Keratinocyte (primary cell): ENCODE data around the gene MIPOL1. TPM values are rescaled to one million over a fixed set of nuclear protein-coding genes. Genes with fewer than 3 reads are reported as not detected.

Source experiments
- DNase-seq: peaks from one replicate; pipeline ENCODE4 v3.0.0-alpha.2; 2011; ENCODE audit warnings: low read depth, missing footprints, low spot score
- FAIRE-seq: peaks from 2 replicates; lab custom pipeline; 2011; peaks lifted over from hg19 to GRCh38; lab: Jason Lieb, UNC
- H2AFZ ChIP-seq: 2 replicates; pipeline ENCODE4 v1.6.0; 2012; ENCODE audit warnings: low read length, control low read depth, inconsistent platforms; ENCODE audit not compliant: control insufficient read depth
- H3K27ac ChIP-seq: 2 replicates; pipeline ENCODE4 v1.5.1; 2011; ENCODE audit warnings: low read length; ENCODE audit not compliant: control insufficient read depth, insufficient read depth
- H3K27me3 ChIP-seq: 3 replicates; pipeline ENCODE4 v1.6.0; 2011; ENCODE audit warnings: low read length; ENCODE audit not compliant: control insufficient read depth, insufficient read depth; ENCODE audit errors: extremely low read depth
- H3K36me3 ChIP-seq, 2 experiments: 2 replicates in 1 of 2; 3 replicates in 1 of 2; pipeline ENCODE4 v1.5.1; 2011; ENCODE audit warnings: low read length in 2 of 2, mild to moderate bottlenecking in 1 of 2; ENCODE audit not compliant: control insufficient read depth in 2 of 2, insufficient read depth in 2 of 2; ENCODE audit errors: extremely low read depth in 1 of 2
- H3K4me1 ChIP-seq: 3 replicates; pipeline ENCODE4 v1.5.1; 2011; ENCODE audit warnings: low read length; ENCODE audit not compliant: control insufficient read depth, insufficient read depth; ENCODE audit errors: extremely low read depth
- H3K4me2 ChIP-seq: 3 replicates; pipeline ENCODE4 v1.6.0; 2011; ENCODE audit warnings: low read depth, low read length; ENCODE audit not compliant: control insufficient read depth, insufficient read depth; ENCODE audit errors: extremely low read depth
- H3K4me3 ChIP-seq, 3 experiments: fragments of 200-600 bp in 1 of 3; sonication (generic) in 1 of 3; 2 replicates in 2 of 3; 3 replicates in 1 of 3; pipeline ENCODE4 v1.5.1; 2011 to 2016; ENCODE audit warnings: low read length in 3 of 3, mild to moderate bottlenecking in 3 of 3, control low read depth in 2 of 3, inconsistent platforms in 1 of 3, low read depth in 1 of 3, mixed read lengths in 1 of 3, mixed run types in 1 of 3, moderate library complexity in 1 of 3; ENCODE audit not compliant: control insufficient read depth in 2 of 3, insufficient read depth in 2 of 3; ENCODE audit errors: extremely low read depth in 1 of 3
- H3K79me2 ChIP-seq: 2 replicates; pipeline ENCODE4 v1.6.0; 2012; ENCODE audit warnings: low read length; ENCODE audit not compliant: control insufficient read depth, insufficient read depth
- H3K9ac ChIP-seq: 3 replicates; pipeline ENCODE4 v1.6.0; 2011; ENCODE audit warnings: low read length; ENCODE audit not compliant: control insufficient read depth, insufficient read depth; ENCODE audit errors: extremely low read depth
- H3K9me1 ChIP-seq: 3 replicates; pipeline ENCODE4 v1.6.0; 2011; ENCODE audit warnings: low read length; ENCODE audit not compliant: control insufficient read depth, insufficient read depth; ENCODE audit errors: extremely low read depth
- H3K9me3 ChIP-seq: 2 replicates; pipeline ENCODE4 v1.5.1; 2012; ENCODE audit warnings: low read depth, low read length; ENCODE audit not compliant: control insufficient read depth
- H4K20me1 ChIP-seq: 3 replicates; pipeline ENCODE4 v1.6.0; 2011; ENCODE audit warnings: low read length; ENCODE audit not compliant: control insufficient read depth, insufficient read depth; ENCODE audit errors: extremely low read depth
- CTCF ChIP-seq, 3 experiments: IDR thresholded peaks in 1 of 3; conservative IDR thresholded peaks in 1 of 3; optimal IDR thresholded peaks in 1 of 3; 2 replicates in 2 of 3; 3 replicates in 1 of 3; pipeline versions ENCODE3 to v1.5.1; 2011; ENCODE audit warnings: low read length in 3 of 3, mild to moderate bottlenecking in 3 of 3, moderate library complexity in 2 of 3, control low read depth in 1 of 3, inconsistent platforms in 1 of 3; ENCODE audit not compliant: insufficient read depth in 2 of 3; ENCODE audit errors: extremely low read depth in 1 of 3
- EZH2 ChIP-seq: IDR thresholded peaks from one replicate; pipeline ENCODE4 v1.6.1; 2012; ENCODE audit warnings: inconsistent platforms, mild to moderate bottlenecking, low read length, moderate library complexity
- dilution Hi-C: fragments of 300-500 bp; cut with MboI; formaldehyde crosslinking; loops from one replicate; pipeline ENCODE4 v1.7.0; 2020; ENCODE audit warnings: low sequenced_read_pairs; ENCODE audit not compliant: extremely low pct_ligation_motif_present
- polyA plus RNA-seq, 5 experiments: library from polyadenylated mRNA; depleted of rRNA in 3 of 5; stranded (reverse) in 3 of 5; stranded (forward) in 1 of 5; unstranded in 1 of 5; fragments of >200 nt; gene quantifications; 1 replicate in 1 of 5; 2 replicates in 3 of 5; 3 replicates in 1 of 5; pipeline versions ENCODE4 v1.2.1 to v1.2.3, GENCODE V29; 2011 to 2012; ENCODE audit warnings: missing spikeins in 2 of 5, low read depth in 1 of 5, low replicate concordance in 1 of 5

MIPOL1 gene
- polyA plus RNA-seq, 1 donor (not counting 4 experiments of a cell fraction or from before 2014, with no cell fraction given), result 10.9 TPM

- Histone ChIP-seq H3K4me2 (no peak overlapping the region), H3K4me1 (peaks cover 3% of the 10 kb centered on the region), H3K9me1 (no peaks in the 10 kb centered on the region), H3K27ac (no peak overlapping the region), H3K27me3 (no peaks in the 10 kb centered on the region), H3K79me2 (no peaks in the 10 kb centered on the region), H3K9me3 (no peaks in the 10 kb centered on the region), H3K36me3 (no peaks in the 10 kb centered on the region), H2AFZ (no peak overlapping the region), H4K20me1 (no peaks in the 10 kb centered on the region), H3K9ac (no peak overlapping the region), H3K4me3 (no peak overlapping the region)
- FAIRE-seq (no peak), DNase-seq (no peak)
- no peak for TF ChIP-seq CTCF (optimal IDR thresholded peaks at IDR 0.05 in 1 of 3, IDR thresholded peaks at IDR 0.05 in 1 of 3, conservative IDR thresholded peaks at IDR 0.05 in 1 of 3; ENCODE audit: extremely low read depth in 1 of 3, insufficient read depth in 2 of 3, low read length in 3 of 3)
- TF ChIP-seq EZH2, result no peak
- dilution Hi-C loops, result no loop called here
Observed at GRCh38 chr14:37167151-37168047, 30.3 kb upstream of the MIPOL1 start.

- Histone ChIP-seq H3K4me2 (no peak overlapping the region), H3K4me3 (no peak overlapping the region), H3K79me2 (no peaks in the 10 kb centered on the region), H3K27ac (no peak overlapping the region), H3K27me3 (no peaks in the 10 kb centered on the region), H3K36me3 (no peaks in the 10 kb centered on the region), H3K9me3 (no peaks in the 10 kb centered on the region), H3K4me1 (peaks cover 10% of the 10 kb centered on the region), H3K9me1 (no peaks in the 10 kb centered on the region), H3K9ac (no peak overlapping the region), H2AFZ (no peak overlapping the region), H4K20me1 (no peaks in the 10 kb centered on the region)
- DNase-seq (no peak), FAIRE-seq (no peak)
- TF ChIP-seq CTCF (optimal IDR thresholded peaks at IDR 0.05 in 1 of 3, IDR thresholded peaks at IDR 0.05 in 1 of 3, conservative IDR thresholded peaks at IDR 0.05 in 1 of 3; ENCODE audit: extremely low read depth in 1 of 3, insufficient read depth in 2 of 3, low read length in 3 of 3), result no peak
- no peak for TF ChIP-seq EZH2
- dilution Hi-C loops, result no loop called here
Observed at GRCh38 chr14:37168721-37169120, 29.0 kb upstream of the MIPOL1 start.
